Measurements from ENCODE around the gene SLC25A21. TPM values are rescaled to one million over a fixed set of nuclear protein-coding genes. Genes with fewer than 3 reads are reported as not detected.

SLC25A21 gene
- total and polyA plus RNA-seq, 2 of the 13 experiments (the other 11 are each of a cell fraction or from before 2014, with no cell fraction given), result 1.9 to 2.9 TPM

DNA sequence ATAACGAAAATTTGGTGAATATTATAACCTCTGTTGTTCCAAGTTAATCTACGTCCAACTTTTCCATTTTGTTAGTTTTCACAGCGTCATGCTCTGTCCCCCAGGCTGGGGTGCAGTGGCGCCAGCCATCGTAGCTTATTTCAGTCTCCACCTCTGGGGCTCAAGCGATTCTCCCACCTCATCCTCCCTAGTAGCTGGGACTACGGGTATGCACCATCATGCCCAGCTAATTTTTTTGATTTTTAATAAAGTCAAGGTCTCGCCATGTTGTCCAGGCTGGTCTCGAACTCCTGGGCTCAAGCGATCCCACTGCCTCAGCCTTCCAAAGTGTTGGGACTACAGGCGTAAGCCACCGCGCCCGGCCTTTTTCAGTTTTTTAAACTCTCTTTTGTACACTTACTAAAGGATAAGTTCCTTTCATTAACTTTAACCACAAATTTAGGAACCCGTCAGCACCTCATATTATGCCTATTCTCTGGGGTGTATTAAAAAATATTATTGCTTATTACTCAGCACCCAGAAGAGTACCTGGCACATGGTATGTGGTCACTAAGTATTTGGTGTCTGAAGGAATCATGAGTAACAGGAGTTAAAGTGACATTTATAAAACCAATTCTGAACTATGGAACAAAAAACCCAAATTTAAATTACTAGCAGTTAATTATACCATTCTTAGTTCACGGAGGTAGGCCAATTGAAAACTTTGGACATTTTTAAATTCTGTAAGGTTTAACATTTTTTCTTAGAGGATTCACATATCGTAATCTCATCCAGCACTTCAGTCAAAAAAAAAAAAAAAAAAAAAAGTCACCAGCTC, 24.4 kb upstream of the SLC25A21 start (continued):
- TF ChIP-seq AKNA (CRISPR knock-in tag; IDR thresholded peaks at IDR 0.05; ENCODE audit: borderline replicate concordance) (no peak), GLI4 (CRISPR knock-in tag; IDR thresholded peaks at IDR 0.05; ENCODE audit: borderline replicate concordance) (0 out of 2 replicates have a peak, but pooled peaks have one; percentile 27), ZNF142 (CRISPR knock-in tag; IDR thresholded peaks at IDR 0.05) (no peak), PRPF4 (IDR thresholded peaks at IDR 0.05; ENCODE audit: low read depth, low read length, poor library complexity, severe bottlenecking) (peak; percentile 88), FOXK1 (CRISPR knock-in tag; IDR thresholded peaks at IDR 0.05; ENCODE audit: borderline replicate concordance, low read depth) (peak; percentile 10; the same call in 1 of the 2 replicates), HHEX (CRISPR knock-in tag; IDR thresholded peaks at IDR 0.05) (0 out of 2 replicates have a peak, but pooled peaks have one; percentile 13), NONO (IDR thresholded peaks at IDR 0.05) (no peak), NONO (CRISPR knock-in tag; conservative IDR thresholded peaks at IDR 0.05) (no peak), ZNF232 (CRISPR knock-in tag; IDR thresholded peaks at IDR 0.05; ENCODE audit: borderline replicate concordance) (0 out of 2 replicates have a peak, but pooled peaks have one; percentile 49), ZFP36L1 (CRISPR knock-in tag; IDR thresholded peaks at IDR 0.05) (0 out of 2 replicates have a peak, but pooled peaks have one; percentile 41)
- TF ChIP-seq, protein P1, sequence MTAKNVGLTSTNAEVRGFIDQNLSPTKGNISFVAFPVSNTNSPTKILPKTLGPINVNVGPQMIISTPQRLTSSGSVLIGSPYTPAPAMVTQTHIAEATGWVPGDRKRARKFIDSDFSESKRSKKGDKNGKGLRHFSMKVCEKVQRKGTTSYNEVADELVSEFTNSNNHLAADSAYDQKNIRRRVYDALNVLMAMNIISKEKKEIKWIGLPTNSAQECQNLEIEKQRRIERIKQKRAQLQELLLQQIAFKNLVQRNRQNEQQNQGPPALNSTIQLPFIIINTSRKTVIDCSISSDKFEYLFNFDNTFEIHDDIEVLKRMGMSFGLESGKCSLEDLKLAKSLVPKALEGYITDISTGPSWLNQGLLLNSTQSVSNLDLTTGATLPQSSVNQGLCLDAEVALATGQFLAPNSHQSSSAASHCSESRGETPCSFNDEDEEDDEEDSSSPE (CRISPR knock-in tag; IDR thresholded peaks at IDR 0.05), result peak; percentile 23; the same call in 1 of the 2 replicates
- TF ChIP-seq, protein P2, sequence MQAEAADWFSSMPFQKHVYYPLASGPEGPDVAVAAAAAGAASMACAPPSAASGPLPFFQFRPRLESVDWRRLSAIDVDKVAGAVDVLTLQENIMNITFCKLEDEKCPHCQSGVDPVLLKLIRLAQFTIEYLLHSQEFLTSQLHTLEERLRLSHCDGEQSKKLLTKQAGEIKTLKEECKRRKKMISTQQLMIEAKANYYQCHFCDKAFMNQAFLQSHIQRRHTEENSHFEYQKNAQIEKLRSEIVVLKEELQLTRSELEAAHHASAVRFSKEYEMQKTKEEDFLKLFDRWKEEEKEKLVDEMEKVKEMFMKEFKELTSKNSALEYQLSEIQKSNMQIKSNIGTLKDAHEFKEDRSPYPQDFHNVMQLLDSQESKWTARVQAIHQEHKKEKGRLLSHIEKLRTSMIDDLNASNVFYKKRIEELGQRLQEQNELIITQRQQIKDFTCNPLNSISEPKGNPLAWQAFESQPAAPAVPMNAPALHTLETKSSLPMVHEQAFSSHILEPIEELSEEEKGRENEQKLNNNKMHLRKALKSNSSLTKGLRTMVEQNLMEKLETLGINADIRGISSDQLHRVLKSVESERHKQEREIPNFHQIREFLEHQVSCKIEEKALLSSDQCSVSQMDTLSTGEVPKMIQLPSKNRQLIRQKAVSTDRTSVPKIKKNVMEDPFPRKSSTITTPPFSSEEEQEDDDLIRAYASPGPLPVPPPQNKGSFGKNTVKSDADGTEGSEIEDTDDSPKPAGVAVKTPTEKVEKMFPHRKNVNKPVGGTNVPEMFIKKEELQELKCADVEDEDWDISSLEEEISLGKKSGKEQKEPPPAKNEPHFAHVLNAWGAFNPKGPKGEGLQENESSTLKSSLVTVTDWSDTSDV (CRISPR knock-in tag; IDR thresholded peaks at IDR 0.05), result no peak
